ENCODE results near the gene PIK3C2A. TPM values are rescaled to one million over a fixed set of nuclear protein-coding genes. Genes with fewer than 3 reads are reported as not detected.

PIK3C2A gene
- total and polyA plus RNA-seq, 2 donors (not counting 1 experiment from before 2014, with no cell fraction given) = 7.0 to 48.8 TPM

- Mint-ChIP-seq H3K27me3 (no peaks in the 10 kb centered on the region), H3K9me3 (ENCODE audit: insufficient read depth) (no peaks in the 10 kb centered on the region), H3K4me3 (no peak overlapping the region), H3K4me1 (peaks cover 23% of the 10 kb centered on the region), H3K27ac (no peak overlapping the region)
- no peak for TF ChIP-seq EZH2 (IDR thresholded peaks at IDR 0.05; ENCODE audit: borderline replicate concordance, insufficient read depth, low read depth, low read length, poor library complexity, severe bottlenecking)
- TF ChIP-seq CTCF (IDR thresholded peaks at IDR 0.05) = no peak
- H3K4me1 ChIP-seq (ENCODE audit: control insufficient read depth in 2 of 2, insufficient read depth in 2 of 2, low read length in 2 of 2) = no peaks in the 10 kb centered on the region
- ChIA-PET CTCF (no interaction called here), POLR2A (no interaction called here)
- no peak overlapping the region for H3K9ac ChIP-seq (ENCODE audit: low read length)
- peaks cover 85% of the 10 kb centered on the region for H3K79me2 ChIP-seq (ENCODE audit: control insufficient read depth, insufficient read depth, low read length)
- H3K4me2 ChIP-seq (replicated peaks; ENCODE audit: low read depth, low read length, poor library complexity, severe bottlenecking) = no peak overlapping the region
- no peak for ATAC-seq (ENCODE audit: low read depth)
- H3K9me3 ChIP-seq (ENCODE audit: control extremely low read depth in 1 of 3, control insufficient read depth in 2 of 3, insufficient read depth in 1 of 3, low read length in 2 of 3) = no peaks in the 10 kb centered on the region
- peaks cover 8 to 9% of the 10 kb centered on the region in 2 experiments for H3K36me3 ChIP-seq (replicated peaks in 1 of 2; ENCODE audit: control extremely low read depth in 1 of 2, control insufficient read depth in 1 of 2, extremely low read depth in 1 of 2, insufficient read depth in 2 of 2, low read length in 1 of 2)
- H3K27me3 ChIP-seq (replicated peaks in 1 of 4; ENCODE audit: control extremely low read depth in 1 of 4, control insufficient read depth in 3 of 4, insufficient read depth in 4 of 4, low read length in 3 of 4) = no peaks in the 10 kb centered on the region
- no peak overlapping the region for H3K4me3 ChIP-seq (ENCODE audit: control extremely low read depth in 1 of 5, extremely low read depth in 1 of 5, insufficient read depth in 1 of 5, low read depth in 2 of 5, low read length in 4 of 5)
- no peak overlapping the region for H3K27ac ChIP-seq (ENCODE audit: low read length in 2 of 2)
- intact Hi-C loops (cut with micrococcal nuclease) = no loop called here
- H4K20me1 ChIP-seq (ENCODE audit: control insufficient read depth, insufficient read depth, low read length, poor library complexity, severe bottlenecking) = peaks cover 10% of the 10 kb centered on the region
- no peak overlapping the region for H2AFZ ChIP-seq (ENCODE audit: insufficient read depth, low read depth, low read length, poor library complexity, severe bottlenecking)
- no peak for DNase-seq
Observed at GRCh38 chr11:17197431-17197898, 10.3 kb downstream of the PIK3C2A start.

- ATAC-seq (ENCODE audit: low read depth) (no peak), DNase-seq (no peak)
- H3K4me1 ChIP-seq (ENCODE audit: control insufficient read depth in 2 of 2, insufficient read depth in 2 of 2, low read length in 2 of 2) = no peaks in the 10 kb centered on the region
- ChIA-PET POLR2A (no interaction called here), CTCF (interaction anchor here (0.6 kb wide), 1 partner anchor 346 kb away, joined by 6 read pairs; no protein-coding TSS in a partner anchor)
- TF ChIP-seq CTCF (IDR thresholded peaks at IDR 0.05) (no peak), EZH2 (IDR thresholded peaks at IDR 0.05; ENCODE audit: borderline replicate concordance, insufficient read depth, low read depth, low read length, poor library complexity, severe bottlenecking) (no peak)
- H3K9me3 ChIP-seq (ENCODE audit: control extremely low read depth in 1 of 3, control insufficient read depth in 2 of 3, insufficient read depth in 1 of 3, low read length in 2 of 3) = no peaks in the 10 kb centered on the region
- WGBS (ENCODE audit: insufficient coverage) = 94% methylated on average over 2 of the region's 2 CpGs
- no peaks in the 10 kb centered on the region for H3K9me3 Mint-ChIP-seq (ENCODE audit: insufficient read depth)
- H3K27me3 ChIP-seq (replicated peaks in 1 of 4; ENCODE audit: control extremely low read depth in 1 of 4, control insufficient read depth in 3 of 4, insufficient read depth in 4 of 4, low read length in 3 of 4) = no peaks in the 10 kb centered on the region
- H3K4me3 ChIP-seq (ENCODE audit: control extremely low read depth in 1 of 5, extremely low read depth in 1 of 5, insufficient read depth in 1 of 5, low read depth in 2 of 5, low read length in 4 of 5) = no peak overlapping the region
- intact Hi-C loops (cut with micrococcal nuclease) = no loop called here
- no peaks in the 10 kb centered on the region for H3K27me3 Mint-ChIP-seq
- peaks cover 27% of the 10 kb centered on the region for H4K20me1 ChIP-seq (ENCODE audit: control insufficient read depth, insufficient read depth, low read length, poor library complexity, severe bottlenecking)
- H3K4me3 Mint-ChIP-seq = no peak overlapping the region
- H2AFZ ChIP-seq (ENCODE audit: insufficient read depth, low read depth, low read length, poor library complexity, severe bottlenecking) = no peak overlapping the region
- H3K4me1 Mint-ChIP-seq = peaks cover 3% of the 10 kb centered on the region
- H3K79me2 ChIP-seq (ENCODE audit: control insufficient read depth, insufficient read depth, low read length) = peaks cover 73% of the 10 kb centered on the region
- H3K27ac Mint-ChIP-seq = no peak overlapping the region
- peaks cover 7 to 8% of the 10 kb centered on the region in 2 experiments for H3K36me3 ChIP-seq (replicated peaks in 1 of 2; ENCODE audit: control extremely low read depth in 1 of 2, control insufficient read depth in 1 of 2, extremely low read depth in 1 of 2, insufficient read depth in 2 of 2, low read length in 1 of 2)
- H3K27ac ChIP-seq (ENCODE audit: low read length in 2 of 2) = no peak overlapping the region
- H3K9ac ChIP-seq (ENCODE audit: low read length) = no peak overlapping the region
- no peak overlapping the region for H3K4me2 ChIP-seq (replicated peaks; ENCODE audit: low read depth, low read length, poor library complexity, severe bottlenecking)
Observed at GRCh38 chr11:17188675-17189074, 19.1 kb downstream of the PIK3C2A start.
